OCI-LY3 (cell line): ENCODE data around the gene CLEC2A.
"Not testable (repeated sequence)": the region's sequence is repeated elsewhere in the genome, so short reads cannot be mapped to it uniquely, and the experiment has no call there.

ENCODE experiments used
- H2AFZ ChIP-seq: fragments of 200-600, 300-600 bp; shearing (Covaris generic); 2 replicates; pipeline ENCODE4 v1.6.0; 2014; ENCODE audit warnings: antibody characterized with exemption, low read depth, low read length
- H3K27ac ChIP-seq: fragments of 200-600, 300-600 bp; sonication (generic); 2 replicates; pipeline ENCODE4 v1.5.1; 2014; ENCODE audit warnings: mild to moderate bottlenecking, low read length, moderate library complexity, mixed read lengths
- H3K27me3 ChIP-seq: fragments of 200-600, 300-600 bp; sonication (generic); 2 replicates; pipeline ENCODE4 v1.6.1; 2014; ENCODE audit warnings: low read depth, low read length, mixed read lengths
- H3K36me3 ChIP-seq: fragments of 200-600, 300-600 bp; sonication (generic); replicated peaks from 2 replicates; pipeline ENCODE3; 2014; ENCODE audit warnings: low read depth, low read length, mixed read lengths
- H3K4me1 ChIP-seq: fragments of 300-600, 200-600 bp; sonication (generic); 2 replicates; pipeline ENCODE4 v1.6.1; 2014; ENCODE audit warnings: low read length, mixed read lengths
- H3K4me2 ChIP-seq: fragments of 200-600, 300-600 bp; sonication (generic); 2 replicates; pipeline ENCODE4 v1.6.1; 2014; ENCODE audit warnings: low read length, mixed read lengths
- H3K4me3 ChIP-seq: fragments of 300-600, 200-600 bp; sonication (generic); 2 replicates; pipeline ENCODE4 v1.5.1; 2014; ENCODE audit warnings: antibody characterized with exemption, mild to moderate bottlenecking, low read length, moderate library complexity
- H3K79me2 ChIP-seq: fragments of 300-600, 200-600 bp; shearing (Covaris generic); 2 replicates; pipeline ENCODE4 v1.6.1; 2014; ENCODE audit warnings: mild to moderate bottlenecking, low read length, mixed read lengths
- H3K9ac ChIP-seq: fragments of 300-600, 200-600 bp; shearing (Covaris generic); 2 replicates; pipeline ENCODE4 v1.6.0; 2014; ENCODE audit warnings: mild to moderate bottlenecking, low read length, moderate library complexity
- H3K9me3 ChIP-seq: fragments of 200-600, 300-600 bp; shearing (Covaris generic); 2 replicates; pipeline ENCODE4 v1.6.1; 2014; ENCODE audit warnings: low read length, mixed read lengths; ENCODE audit not compliant: insufficient read depth
- H4K20me1 ChIP-seq: fragments of 200-600, 300-600 bp; sonication (generic); 2 replicates; pipeline ENCODE4 v1.6.1; 2016; ENCODE audit warnings: low read length, mixed read lengths; ENCODE audit not compliant: insufficient read depth
- EZH2phosphoT487 ChIP-seq: fragments of 200-600 bp; shearing (Covaris generic); IDR thresholded peaks from 2 replicates; pipeline ENCODE4 v1.6.1; 2018; ENCODE audit warnings: antibody characterized with exemption, mixed run types, low read depth
- TF ChIP-seq, protein P1 (sequence below): fragments of 200-600, 300-600 bp; sonication (generic); IDR thresholded peaks from 2 replicates; pipeline ENCODE4 v1.5.1; 2014; ENCODE audit warnings: antibody characterized with exemption, low read length, low read depth

CLEC2A gene

DNA sequence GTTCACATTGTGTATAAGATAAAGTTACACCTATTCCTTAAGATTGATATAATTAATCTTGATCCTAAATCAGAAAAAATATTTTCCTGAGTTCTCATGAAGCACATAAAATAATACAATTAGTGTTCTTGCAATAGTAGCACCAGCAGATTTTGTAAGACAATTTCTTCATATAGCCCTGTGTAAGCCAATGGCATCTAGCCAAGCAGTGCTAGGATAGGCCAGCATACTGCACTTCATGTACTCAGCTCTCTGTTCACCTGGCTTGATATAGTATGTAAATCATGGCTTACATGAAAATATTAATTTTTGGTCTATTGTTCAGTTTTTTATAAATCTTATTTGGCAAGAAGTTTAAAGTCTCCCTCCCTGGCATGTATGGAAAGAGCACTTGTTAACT, 49.0 kb downstream of the CLEC2A start:
- no peaks in the 10 kb centered on the region for H3K79me2 ChIP-seq
- no peak overlapping the region for H3K4me3 ChIP-seq
- no peak overlapping the region for H3K9ac ChIP-seq
- H3K9me3 ChIP-seq, result no peaks in the 10 kb centered on the region
- H3K27ac ChIP-seq, result no peak overlapping the region
- no peak overlapping the region for H3K4me2 ChIP-seq
- no peaks in the 10 kb centered on the region for H3K4me1 ChIP-seq
- no peak for TF ChIP-seq EZH2phosphoT487
- TF ChIP-seq, protein P1, sequence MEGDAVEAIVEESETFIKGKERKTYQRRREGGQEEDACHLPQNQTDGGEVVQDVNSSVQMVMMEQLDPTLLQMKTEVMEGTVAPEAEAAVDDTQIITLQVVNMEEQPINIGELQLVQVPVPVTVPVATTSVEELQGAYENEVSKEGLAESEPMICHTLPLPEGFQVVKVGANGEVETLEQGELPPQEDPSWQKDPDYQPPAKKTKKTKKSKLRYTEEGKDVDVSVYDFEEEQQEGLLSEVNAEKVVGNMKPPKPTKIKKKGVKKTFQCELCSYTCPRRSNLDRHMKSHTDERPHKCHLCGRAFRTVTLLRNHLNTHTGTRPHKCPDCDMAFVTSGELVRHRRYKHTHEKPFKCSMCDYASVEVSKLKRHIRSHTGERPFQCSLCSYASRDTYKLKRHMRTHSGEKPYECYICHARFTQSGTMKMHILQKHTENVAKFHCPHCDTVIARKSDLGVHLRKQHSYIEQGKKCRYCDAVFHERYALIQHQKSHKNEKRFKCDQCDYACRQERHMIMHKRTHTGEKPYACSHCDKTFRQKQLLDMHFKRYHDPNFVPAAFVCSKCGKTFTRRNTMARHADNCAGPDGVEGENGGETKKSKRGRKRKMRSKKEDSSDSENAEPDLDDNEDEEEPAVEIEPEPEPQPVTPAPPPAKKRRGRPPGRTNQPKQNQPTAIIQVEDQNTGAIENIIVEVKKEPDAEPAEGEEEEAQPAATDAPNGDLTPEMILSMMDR, result no peak
- no peaks in the 10 kb centered on the region for H3K27me3 ChIP-seq
- no peak overlapping the region for H2AFZ ChIP-seq
- H4K20me1 ChIP-seq, result no peaks in the 10 kb centered on the region
- no peaks in the 10 kb centered on the region for H3K36me3 ChIP-seq

DNA sequence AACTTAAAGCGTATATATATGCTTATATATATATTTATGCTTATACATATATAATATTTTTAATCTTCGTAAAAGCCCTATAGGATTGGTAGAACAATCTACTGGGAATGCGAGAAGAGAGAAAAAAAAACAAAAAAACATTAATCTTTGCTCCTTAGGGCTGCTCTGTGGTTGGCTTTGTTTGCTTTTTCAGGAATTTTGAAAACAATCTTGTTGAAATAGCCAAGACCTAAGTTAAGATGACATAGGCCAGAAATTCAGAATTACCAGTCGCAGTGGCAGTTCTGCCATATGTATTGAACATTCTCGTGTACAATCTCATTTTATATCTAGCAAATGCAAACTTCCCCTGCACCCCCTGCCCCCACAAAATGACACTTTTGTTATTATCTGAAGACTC, 50.2 kb downstream of the CLEC2A start:
- no peaks in the 10 kb centered on the region for H3K4me1 ChIP-seq
- no peak overlapping the region for H3K9ac ChIP-seq
- H3K9me3 ChIP-seq, result no peaks in the 10 kb centered on the region
- no peak overlapping the region for H3K27ac ChIP-seq
- TF ChIP-seq, protein P1, result no peak
- no peak for TF ChIP-seq EZH2phosphoT487
- H2AFZ ChIP-seq, result no peak overlapping the region
- no peaks in the 10 kb centered on the region for H3K27me3 ChIP-seq
- no peak overlapping the region for H3K4me3 ChIP-seq
- no peaks in the 10 kb centered on the region for H3K36me3 ChIP-seq
- H3K4me2 ChIP-seq, result no peak overlapping the region
- H3K79me2 ChIP-seq, result no peaks in the 10 kb centered on the region
- H4K20me1 ChIP-seq, result no peaks in the 10 kb centered on the region

DNA sequence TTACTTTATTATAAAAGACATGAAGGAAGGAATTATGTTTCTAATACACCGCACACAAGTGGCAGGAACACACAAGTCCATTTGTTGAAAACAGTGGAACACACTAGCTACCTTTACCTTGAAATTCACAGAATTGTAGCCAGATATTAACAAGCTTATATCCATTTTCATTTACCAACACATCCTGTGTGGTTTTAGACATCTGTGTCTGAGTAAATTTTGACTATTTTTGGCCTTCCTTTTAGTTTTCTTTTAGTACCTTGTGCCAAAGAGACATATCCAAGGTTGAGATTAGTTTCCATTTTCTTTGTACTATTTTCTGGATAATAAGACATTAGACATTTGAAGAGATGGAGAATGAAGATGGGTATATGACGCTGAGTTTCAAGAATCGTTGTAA, 50.9 kb downstream of the CLEC2A start, which contains the start of gene KLRF2:
KLRF2 (plus strand) TSS at position 244 of the 400 bp plus-strand sequence; CDS start at position 351, 107 bp downstream.
- no peaks in the 10 kb centered on the region for H3K9me3 ChIP-seq
- no peaks in the 10 kb centered on the region for H3K4me1 ChIP-seq
- H3K4me2 ChIP-seq, result no peak within 1 kb of the TSS
- no peaks in the 10 kb centered on the region for H4K20me1 ChIP-seq
- no peak within 1 kb of the TSS for H3K4me3 ChIP-seq
- no peak within 1 kb of the TSS for H3K27ac ChIP-seq
- TF ChIP-seq EZH2phosphoT487, result no peak
- TF ChIP-seq, protein P1, result no peak
- H2AFZ ChIP-seq, result no peak within 1 kb of the TSS
- no peaks in the 10 kb centered on the region for H3K27me3 ChIP-seq
- H3K36me3 ChIP-seq, result no peaks in the 10 kb centered on the region
- no peaks in the 10 kb centered on the region for H3K79me2 ChIP-seq
- H3K9ac ChIP-seq, result no peak within 1 kb of the TSS

DNA sequence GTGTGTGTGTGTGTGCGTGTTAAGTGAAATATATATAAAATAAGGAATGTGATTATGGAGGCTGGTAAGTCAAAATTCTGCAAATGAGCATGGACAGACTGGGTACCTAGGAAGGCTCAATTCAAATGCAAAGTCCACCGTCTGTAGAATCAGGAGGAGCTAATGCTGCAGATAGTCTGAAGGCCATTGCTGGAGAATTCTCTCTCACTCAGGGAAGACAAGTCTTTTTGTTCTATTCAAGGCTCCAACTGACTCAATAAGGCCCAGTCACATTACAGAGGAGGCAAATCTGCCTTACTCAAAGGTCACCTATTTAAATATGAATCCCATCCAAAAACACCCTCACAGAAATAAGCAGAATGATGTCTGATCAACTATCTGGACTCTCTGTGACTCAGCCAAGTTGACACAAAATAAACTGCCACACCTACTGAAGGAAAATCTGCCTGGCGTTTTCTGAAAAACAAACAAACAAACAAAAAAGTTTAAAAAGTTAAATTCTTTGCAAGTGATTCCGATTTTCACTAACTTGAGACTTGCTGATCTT, 51.6 kb downstream of the CLEC2A start:
- Histone ChIP-seq H3K79me2 (no peaks in the 10 kb centered on the region), H4K20me1 (no peaks in the 10 kb centered on the region), H3K4me1 (no peaks in the 10 kb centered on the region), H3K9ac (no peak overlapping the region), H2AFZ (no peak overlapping the region), H3K36me3 (no peaks in the 10 kb centered on the region), H3K9me3 (no peaks in the 10 kb centered on the region), H3K4me2 (no peak overlapping the region), H3K27ac (no peak overlapping the region), H3K27me3 (no peaks in the 10 kb centered on the region), H3K4me3 (no peak overlapping the region)
- TF ChIP-seq EZH2phosphoT487, result no peak

DNA sequence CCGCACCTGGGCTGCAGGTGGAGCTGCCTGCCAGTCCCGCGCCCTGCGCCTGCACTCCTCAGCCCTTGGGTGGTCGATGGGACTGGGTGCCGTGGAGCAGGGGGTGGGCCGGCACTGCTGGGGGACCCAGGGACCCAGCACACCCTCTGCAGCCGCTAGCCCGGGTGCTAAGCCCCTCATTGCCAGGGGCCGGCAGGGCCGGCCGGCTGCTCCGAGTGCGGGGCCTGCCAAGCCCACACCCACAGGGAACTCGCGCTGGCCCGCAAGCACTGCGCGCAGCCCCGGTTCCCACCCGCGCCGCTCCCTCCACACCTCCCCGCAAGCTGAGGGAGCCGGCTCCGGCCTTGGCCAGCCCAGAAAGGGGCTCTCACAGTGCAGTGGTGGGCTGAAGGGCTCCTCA, 56.0 kb downstream of the CLEC2A start:
- not testable (repeated sequence) for H3K4me2 ChIP-seq, H3K36me3 ChIP-seq, H3K4me3 ChIP-seq, H3K4me1 ChIP-seq, H3K9ac ChIP-seq, H3K9me3 ChIP-seq, H3K79me2 ChIP-seq, H2AFZ ChIP-seq, H3K27me3 ChIP-seq, H4K20me1 ChIP-seq, H3K27ac ChIP-seq
